Stimulated activated CD4-positive, alpha-beta T cell treated with anti-CD3 and anti-CD28 coated beads, Interleukin-1b, Interleukin-23, amount 100 ng/mL, for 24 hours (primary cell): ENCODE data around the gene DISP2.
A peak's percentile ranks its signal among the peaks of the same experiment; 100 is the strongest.

Experiments
- DNase-seq, 4 experiments: peaks; one replicate each; pipeline ENCODE4 v3.0.0-alpha.2; 2020; ENCODE audit warnings: low read depth in 4 of 4, low spot score in 1 of 4

Gene DISP2

DNA sequence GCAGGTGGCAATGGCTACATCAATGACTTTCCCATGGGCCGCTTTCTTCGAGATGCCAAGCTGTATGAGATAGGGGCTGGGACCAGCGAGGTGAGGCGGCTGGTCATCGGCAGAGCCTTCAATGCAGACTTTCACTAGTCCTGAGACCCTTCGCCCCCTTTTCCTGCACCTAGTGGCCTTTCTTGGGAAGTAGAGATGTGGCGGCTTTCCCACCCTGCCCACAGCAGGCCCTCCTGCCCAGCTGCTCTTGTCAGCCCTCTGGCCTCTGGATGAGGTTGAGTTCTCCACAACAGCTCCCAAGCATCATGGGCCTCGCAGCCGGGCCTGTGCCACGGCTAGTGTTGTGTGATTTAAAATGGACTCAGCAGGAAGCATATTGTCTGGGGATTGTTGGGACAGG lies 60.1 kb downstream of the DISP2 start:
- DNase-seq = no peak

GRCh38 chr15:40420071-40420713 lies 62.2 kb downstream of the DISP2 start:
- no peak for DNase-seq

DNA sequence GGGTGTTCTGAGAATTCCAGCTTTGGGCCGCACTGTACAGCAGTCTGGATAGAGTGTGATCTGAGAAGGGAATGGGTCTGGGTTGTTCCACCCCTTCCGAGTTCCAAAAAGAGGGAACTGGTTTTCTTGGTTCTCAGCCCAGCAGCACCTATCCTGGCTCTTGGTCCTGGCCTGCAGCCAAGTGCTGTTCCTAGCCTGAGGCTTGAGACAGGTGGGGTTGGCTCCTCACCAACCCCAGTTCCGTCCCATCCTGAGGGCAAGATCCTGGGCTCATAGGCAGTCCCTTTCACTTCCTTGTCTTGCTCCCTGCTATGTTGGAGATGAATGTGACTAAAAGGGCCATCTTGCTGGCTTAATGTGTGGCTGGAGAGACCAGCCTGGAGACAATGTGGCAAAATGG lies 62.8 kb downstream of the DISP2 start:
- no peak for DNase-seq

GRCh38 chr15:40421246-40422157 lies 63.5 kb downstream of the DISP2 start:
- peak; percentile 67 to 78 (median 72) for DNase-seq

GRCh38 chr15:40424483-40425115 lies 66.6 kb downstream of the DISP2 start:
- no peak for DNase-seq

GRCh38 chr15:40425681-40426080 lies 67.7 kb downstream of the DISP2 start:
- DNase-seq = no peak

- DNase-seq = no peak
Measured at GRCh38 chr15:40427188-40427587, 69.2 kb downstream of the DISP2 start.

DNA sequence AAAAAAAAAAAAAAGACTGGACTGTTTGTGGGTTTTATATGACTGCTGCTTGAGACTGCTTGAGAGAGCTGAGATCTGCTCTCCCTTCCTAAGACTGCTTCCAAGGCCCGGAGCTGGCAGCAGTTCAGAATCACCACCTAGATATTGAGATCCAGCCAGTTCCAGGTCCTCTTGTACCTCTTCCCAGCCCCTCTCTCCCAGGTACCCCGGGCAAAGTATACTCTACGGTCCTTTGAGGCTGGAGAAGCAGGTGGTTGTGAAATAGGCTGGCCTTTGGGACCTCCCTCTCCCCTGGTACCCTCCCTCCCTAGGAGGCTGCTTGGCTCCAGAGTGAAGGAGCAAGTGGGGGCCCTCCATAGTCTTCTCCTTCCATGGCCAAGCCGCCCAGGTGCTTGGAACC lies 70.2 kb downstream of the DISP2 start:
- DNase-seq = no peak
